T-helper 2 cell (primary cell): ENCODE measurements around the gene GRIA1.

Experiments
- DNase-seq, 5 experiments: peaks; one replicate each; pipeline versions ENCODE4 v3.0.0 to v3.0.0-alpha.2; 2012 to 2022

GRIA1 gene

DNA sequence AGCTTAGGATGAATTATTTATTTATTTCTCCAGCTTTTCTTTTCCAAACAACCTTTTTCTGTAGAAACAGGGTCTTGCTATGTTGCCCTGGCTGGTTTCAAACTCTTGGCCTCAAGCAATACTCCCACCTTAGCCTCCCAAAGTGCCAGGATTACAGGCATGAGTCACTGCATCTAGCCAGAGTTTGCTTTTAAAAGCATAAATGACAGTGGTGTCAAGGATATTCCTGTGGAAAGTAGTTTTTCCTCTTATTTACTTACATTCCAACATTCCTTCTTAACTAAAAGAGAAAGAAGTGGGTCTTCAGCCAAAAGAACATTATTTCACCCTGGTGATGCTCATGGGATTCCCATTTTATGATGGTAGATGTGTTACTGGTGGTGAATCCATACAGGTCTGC is 62.4 kb downstream of the GRIA1 start:
- no peak for DNase-seq

- DNase-seq: no peak
These were observed 65.1 kb downstream of the GRIA1 start for GRCh38 chr5:153555420-153556114.

DNA sequence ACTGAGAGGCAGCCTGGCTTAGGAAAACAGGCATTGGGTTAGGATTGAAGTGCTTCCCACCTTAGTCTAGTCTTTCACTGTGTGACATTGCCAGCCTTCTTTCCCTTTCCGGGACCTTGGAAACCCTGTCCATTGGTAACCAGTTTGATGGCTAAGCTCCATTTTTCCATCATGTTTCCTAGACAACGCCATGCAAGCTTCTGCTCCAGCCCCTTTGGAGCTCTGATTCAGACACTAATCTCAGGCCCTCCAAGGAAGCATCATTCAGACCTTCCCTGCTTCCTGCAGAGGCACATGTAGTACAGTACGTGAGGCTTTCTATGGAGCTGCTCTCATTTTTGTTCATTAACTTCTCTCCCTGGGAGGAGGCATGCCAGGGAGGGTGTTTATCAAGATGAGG is 68.5 kb downstream of the GRIA1 start:
- no peak for DNase-seq

- no peak for DNase-seq
These were observed 69.5 kb downstream of the GRIA1 start for GRCh38 chr5:153559926-153560325.

- DNase-seq: no peak
These were observed 71.7 kb downstream of the GRIA1 start for GRCh38 chr5:153562189-153562588.

DNA sequence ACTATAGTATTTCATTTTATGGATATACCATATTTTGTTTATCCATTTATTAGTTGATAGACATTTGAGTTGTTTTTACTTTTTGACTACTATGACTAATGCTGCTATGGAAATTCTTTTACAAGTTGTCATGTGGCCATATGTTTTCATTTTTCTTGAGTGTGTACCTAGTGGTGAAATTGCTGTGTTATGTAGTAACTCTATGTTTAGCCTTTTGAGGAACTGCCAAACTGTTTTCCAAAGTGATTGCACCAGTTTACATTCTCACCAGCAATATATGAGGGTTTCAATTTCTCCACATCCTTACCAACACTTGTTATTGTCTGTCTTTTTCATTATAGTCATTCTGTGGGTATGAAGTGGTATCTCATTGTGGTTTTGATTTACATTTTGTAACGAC is 75.4 kb downstream of the GRIA1 start:
- DNase-seq: no peak

DNA sequence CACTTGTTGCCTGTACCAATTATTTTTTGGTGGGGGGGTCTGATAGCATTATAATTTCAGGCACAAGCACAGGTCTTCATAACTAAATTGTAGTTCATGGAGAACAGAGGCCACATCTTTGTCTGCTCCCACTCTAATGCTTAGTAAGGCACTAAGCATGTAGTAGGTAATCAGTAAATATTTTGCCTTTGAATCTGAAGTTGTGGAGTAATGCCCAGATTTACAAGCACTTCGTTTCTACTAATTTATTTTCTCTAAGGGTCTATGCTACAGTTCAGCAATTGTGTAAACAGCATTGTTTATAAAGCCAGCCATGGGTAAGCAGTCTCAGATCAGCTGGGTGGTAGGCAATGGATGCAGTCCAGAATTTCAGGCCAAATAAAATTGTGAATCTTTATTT is 78.6 kb downstream of the GRIA1 start:
- no peak for DNase-seq

GRCh38 chr5:153571162-153571561 is 80.7 kb downstream of the GRIA1 start:
- no peak for DNase-seq

DNA sequence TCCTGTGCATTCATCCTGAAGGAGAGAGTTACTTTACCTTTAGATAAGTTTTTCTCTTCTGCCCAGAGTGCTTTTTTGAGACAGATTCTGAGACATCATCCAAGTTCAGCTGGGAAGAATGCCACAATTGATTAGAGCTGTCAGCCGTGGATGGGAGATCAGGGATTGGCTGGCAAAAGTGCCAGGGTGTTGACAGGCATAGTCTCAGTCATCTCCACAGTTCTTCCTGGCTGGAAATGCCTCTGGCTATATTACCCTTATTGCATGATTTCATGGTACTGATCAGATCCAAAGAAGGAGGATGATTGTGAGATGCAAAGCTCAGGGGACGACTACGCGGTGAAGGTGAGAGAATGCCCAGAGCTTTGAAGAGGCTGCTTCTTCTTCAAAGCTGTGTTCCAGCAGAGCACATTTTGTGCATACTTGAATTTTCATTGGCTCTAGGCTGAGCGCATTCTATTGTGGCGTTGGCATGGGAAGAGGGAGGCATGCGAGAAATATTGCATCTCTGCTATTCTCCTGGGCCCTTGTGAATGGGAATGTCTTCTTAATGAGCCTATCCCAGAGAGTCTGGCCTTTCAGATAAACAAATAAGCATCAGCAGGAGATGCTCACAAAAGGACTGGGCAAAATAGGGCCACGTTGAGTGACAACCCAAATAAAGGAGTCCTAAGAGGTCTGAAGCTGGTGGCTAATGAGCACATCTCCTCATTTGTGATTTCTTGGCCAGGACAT is 82.1 kb downstream of the GRIA1 start:
- DNase-seq: no peak

DNA sequence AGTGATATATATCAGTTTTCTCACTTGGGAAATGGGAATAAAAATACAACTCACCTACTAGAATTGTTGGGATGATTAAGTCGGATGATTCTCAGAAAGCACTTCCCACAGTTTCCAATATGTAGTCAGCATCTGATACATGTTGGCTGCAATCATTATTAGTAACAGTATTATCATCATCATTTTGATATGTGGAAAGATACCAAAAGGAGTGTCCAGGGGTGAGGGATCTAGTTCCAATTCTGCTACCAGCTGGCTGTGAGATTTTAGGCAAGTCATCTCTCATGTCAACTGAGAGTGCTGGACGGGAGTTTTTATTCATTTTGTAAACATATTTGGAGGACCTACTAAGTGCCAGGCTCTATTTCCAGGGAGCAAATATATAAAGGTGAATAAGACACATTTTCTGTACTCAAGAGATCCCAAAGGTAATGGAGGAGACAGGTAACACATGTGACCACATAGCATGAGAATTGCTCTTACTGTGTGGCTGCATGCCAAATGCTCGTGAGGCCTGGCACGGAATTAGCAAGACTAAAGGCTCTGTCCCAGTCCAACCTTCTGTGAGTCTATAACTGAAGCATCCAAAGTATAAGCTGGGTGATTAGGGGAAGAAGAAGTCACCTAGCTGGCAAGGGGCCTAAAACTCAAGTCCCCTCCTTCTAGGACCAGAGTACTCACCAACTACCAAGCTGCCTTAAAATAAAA is 83.0 kb downstream of the GRIA1 start:
- DNase-seq: no peak

GRCh38 chr5:153584126-153584959 is 93.9 kb downstream of the GRIA1 start:
- DNase-seq: no peak

DNA sequence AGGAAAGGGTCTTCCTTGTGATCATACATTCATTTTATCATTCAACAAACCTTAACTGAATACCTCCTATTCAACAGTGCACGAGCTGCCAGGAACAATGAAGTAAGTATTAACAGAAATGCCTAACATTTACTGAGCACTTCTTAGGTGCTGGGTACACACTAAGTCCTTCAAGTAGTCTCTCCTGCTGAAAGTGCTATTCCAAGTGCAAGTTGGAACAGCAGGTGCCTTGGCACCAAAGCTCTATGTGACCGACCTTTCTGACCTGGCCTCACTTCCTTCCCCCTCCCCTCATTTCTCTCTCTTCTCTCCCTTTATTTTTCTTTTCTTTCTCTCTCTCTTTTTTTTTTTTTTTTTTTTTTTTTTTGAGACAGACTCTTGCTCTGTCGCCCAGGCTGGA is 94.5 kb downstream of the GRIA1 start:
- DNase-seq: no peak

GRCh38 chr5:153585622-153586277 is 95.3 kb downstream of the GRIA1 start:
- DNase-seq: no peak

DNA sequence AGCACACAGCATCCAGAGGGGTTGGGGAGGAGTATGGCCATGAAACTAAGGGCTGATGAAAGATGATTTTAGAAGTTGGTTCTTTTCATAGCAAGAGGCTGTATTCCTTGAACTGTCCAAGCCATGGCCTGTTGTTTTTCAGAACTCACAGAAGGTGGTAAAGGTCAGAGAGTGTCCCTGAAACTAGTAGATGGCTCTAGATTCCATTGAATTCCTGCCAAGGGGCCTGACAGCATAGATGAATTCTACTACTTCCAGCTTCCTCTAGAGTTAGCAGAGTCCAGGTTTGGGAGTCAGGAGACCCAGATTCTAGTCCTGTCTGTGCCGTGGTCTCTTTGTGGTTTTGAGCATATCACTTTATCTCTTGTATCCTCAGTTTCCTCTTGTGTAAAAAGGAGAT is 101.6 kb downstream of the GRIA1 start:
- DNase-seq: no peak

- DNase-seq: no peak
These were observed 104.3 kb downstream of the GRIA1 start for GRCh38 chr5:153594785-153595184.

DNA sequence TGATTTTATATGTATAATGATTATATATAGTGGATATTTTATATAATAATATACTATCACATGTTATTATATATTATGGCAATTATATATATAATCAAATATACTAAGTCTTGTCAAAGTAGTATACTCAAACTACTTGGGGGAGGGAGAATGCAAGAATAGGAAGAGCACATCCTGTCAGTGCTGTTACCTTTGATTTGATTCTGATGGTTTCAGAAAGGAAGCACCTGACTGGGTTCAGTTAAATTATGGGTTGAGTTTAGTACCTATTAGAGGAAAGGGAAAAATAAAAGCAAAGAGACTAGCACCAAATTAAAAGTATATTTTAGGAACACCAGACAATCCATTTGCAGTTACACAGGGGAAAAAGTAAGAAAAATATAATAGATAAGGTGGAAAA is 107.6 kb downstream of the GRIA1 start:
- no peak for DNase-seq

DNA sequence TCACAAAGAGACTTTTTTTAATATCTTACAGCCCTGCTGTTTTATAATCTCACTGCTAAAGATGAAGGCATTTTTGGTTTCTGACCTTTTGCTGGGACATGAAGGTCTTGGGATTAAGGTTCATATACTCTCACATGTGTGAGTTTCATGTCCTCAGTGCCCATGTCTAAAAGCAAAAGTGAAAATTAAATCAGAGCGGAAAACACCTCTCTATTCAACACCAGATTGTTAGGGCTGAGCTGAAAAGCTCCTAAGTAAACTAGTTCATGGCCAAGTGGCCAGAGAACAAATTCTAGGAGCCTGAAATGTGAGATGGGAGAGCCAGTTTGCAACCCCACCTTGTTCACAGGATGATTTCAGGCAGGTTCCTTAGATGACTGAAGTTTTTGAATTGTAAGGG is 110.9 kb downstream of the GRIA1 start:
- DNase-seq: no peak

DNA sequence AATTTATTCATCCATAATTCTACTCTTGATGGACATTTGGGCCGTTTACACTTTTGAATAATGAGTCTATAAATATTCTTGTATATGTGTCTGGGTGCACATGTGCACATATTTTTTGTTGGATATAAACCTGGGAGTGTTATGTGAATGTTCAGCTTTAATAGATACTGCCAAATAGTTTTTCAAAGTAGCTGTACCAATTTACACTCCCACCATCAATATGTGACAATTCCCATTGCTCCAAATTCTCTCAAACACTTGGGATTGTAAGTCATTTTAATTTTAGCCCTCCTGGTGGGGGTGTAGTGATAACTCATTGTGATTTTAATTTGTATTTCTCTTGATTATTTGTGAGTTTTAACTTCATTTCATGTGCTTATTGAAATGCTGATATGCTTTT is 114.9 kb downstream of the GRIA1 start:
- DNase-seq: no peak

- no peak for DNase-seq
These were observed 119.5 kb downstream of the GRIA1 start for GRCh38 chr5:153610009-153610408.

DNA sequence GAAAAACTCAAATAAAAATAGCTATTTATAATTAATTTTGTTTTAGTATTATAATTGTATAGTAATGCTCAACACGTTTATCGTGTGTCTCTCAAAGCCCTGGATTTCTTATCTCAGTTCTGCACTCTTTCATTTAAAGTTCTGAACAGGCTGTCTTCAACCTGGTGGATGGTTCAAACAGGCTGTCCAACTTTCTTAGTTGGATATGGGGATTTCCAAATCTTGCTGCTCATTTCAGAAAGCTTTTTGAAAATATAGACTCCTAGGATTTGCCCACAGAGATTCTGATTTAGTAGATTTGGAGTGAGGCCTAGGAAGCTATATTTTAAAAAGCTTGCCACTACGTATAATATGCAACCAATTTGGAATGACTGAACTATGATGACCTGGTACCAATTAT is 120.3 kb downstream of the GRIA1 start:
- no peak for DNase-seq

- no peak for DNase-seq
These were observed 122.7 kb downstream of the GRIA1 start for GRCh38 chr5:153613144-153613543.

- no peak for DNase-seq
These were observed 123.2 kb downstream of the GRIA1 start for GRCh38 chr5:153613672-153614071.

DNA sequence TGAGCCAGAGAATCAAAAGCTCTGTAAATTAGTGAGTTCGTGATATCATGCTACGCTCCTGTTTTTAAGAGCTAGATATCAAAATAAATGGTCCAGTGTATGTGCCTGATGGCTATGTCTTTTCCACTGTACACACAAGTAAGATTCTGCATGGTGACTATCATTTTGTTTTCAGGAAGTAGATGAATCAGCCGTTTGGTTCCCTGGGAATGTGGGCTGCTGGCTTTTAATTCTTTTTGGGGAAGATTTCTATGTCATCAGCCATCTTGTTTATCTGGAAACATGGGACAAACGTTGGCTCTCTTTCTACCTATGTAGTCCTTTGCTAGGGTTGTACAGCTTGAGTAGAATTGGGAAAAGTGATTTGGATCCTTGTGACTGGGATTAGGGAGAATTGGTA is 126.7 kb downstream of the GRIA1 start:
- DNase-seq: no peak
